ENCODE measurements around the gene NCKAP5L.

DNA sequence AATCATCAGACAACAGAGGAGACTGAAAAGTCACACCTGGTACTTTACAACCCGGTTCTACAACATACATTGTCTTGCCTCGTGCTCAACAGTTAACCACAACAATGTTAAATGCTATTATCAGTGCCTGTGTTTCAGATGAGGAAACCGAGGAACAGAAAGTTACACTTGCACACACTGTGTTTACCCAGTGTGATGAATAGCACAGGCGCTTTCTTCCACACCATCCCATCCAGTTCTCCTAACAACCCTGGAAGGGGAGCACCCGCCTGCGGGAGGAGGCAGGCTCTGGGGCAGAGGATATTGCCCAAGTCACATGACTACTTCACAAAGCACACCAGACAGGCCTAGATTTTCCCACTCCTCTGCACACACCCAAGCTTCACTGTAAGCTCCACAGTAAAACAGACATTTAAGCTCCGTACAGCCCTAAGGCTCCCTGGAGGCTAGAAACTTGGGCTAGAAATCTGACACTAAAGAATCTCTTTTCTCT, 21.8 kb downstream of the NCKAP5L start:
- TF ChIP-seq TAF1 (IDR thresholded peaks at IDR 0.05; ENCODE audit: borderline replicate concordance, low read depth, low read length) (no peak), POLR2AphosphoS5 (IDR thresholded peaks at IDR 0.05; ENCODE audit: low read depth, low read length) (no peak)
